ENCODE results near the gene JHY. TPM values are rescaled to one million over a fixed set of nuclear protein-coding genes. Genes with fewer than 3 reads are reported as not detected.

Gene JHY
- total and polyA plus RNA-seq, 7 donors = 0.11 to 0.97 (median 0.19) TPM

- H3K4me1 ChIP-seq = no peaks in the 10 kb centered on the region
- peaks cover 0 to 84% (median 27%) of the 10 kb centered on the region in 3 donors for H3K27me3 ChIP-seq (ENCODE audit: insufficient read depth in 3 of 3, low read length in 2 of 3)
- 1% methylated on average over 57 to 59 of the region's 59 CpGs for WGBS, 3 donors
- ATAC-seq (no peak), DNase-seq (no peak)
- H3K4me3 ChIP-seq = peak overlapping the region; percentile 69
- intact Hi-C loops (cut with DNase I) = no loop called here
- H3K9me3 ChIP-seq = no peaks in the 10 kb centered on the region
- H3K27ac ChIP-seq = no peak overlapping the region
- no peak for TF ChIP-seq CTCF (IDR thresholded peaks at IDR 0.05)
- H3K36me3 ChIP-seq (ENCODE audit: insufficient read depth in 1 of 2, low read depth in 1 of 2) = no peaks in the 10 kb centered on the region
Observed at GRCh38 chr11:122984186-122985011, 101.8 kb downstream of the JHY start.

- intact Hi-C loops (cut with DNase I) = no loop called here
- H3K27me3 ChIP-seq (ENCODE audit: insufficient read depth in 3 of 3, low read length in 2 of 3) = peaks cover 0 to 30% (median 0%) of the 10 kb centered on the region in 3 donors
- no peak overlapping the region for H3K27ac ChIP-seq
Observed at GRCh38 chr11:122995526-122995925, 113.0 kb downstream of the JHY start.

GRCh38 chr11:122998727-122999366 is 116.3 kb downstream of the JHY start:
- DNase-seq (no peak), ATAC-seq (no peak)
- intact Hi-C loops (cut with DNase I) = no loop called here
- H3K9me3 ChIP-seq = no peaks in the 10 kb centered on the region
- no peak overlapping the region for H3K27ac ChIP-seq
- H3K36me3 ChIP-seq (ENCODE audit: insufficient read depth in 1 of 2, low read depth in 1 of 2) = no peaks in the 10 kb centered on the region
- 32 to 33% (median 33%) methylated on average over 14 of the region's 14 CpGs for WGBS, 3 donors
- no peak overlapping the region for H3K4me3 ChIP-seq
- H3K4me1 ChIP-seq = no peaks in the 10 kb centered on the region
- H3K27me3 ChIP-seq (ENCODE audit: insufficient read depth in 3 of 3, low read length in 2 of 3) = peaks cover 0 to 30% (median 0%) of the 10 kb centered on the region in 3 donors
- TF ChIP-seq CTCF (IDR thresholded peaks at IDR 0.05) = no peak

More at GRCh38 chr11:122995526-122995925, 113.0 kb downstream of the JHY start:
- ATAC-seq = no peak
- Histone ChIP-seq H3K4me3 (no peak overlapping the region), H3K9me3 (no peaks in the 10 kb centered on the region), H3K4me1 (no peaks in the 10 kb centered on the region), H3K36me3 (ENCODE audit: insufficient read depth in 1 of 2, low read depth in 1 of 2) (no peaks in the 10 kb centered on the region)
- no peak for TF ChIP-seq CTCF (IDR thresholded peaks at IDR 0.05)
- 15 to 31% (median 16%) methylated on average over 3 of the region's 3 CpGs for WGBS, 3 donors
- DNase-seq = no peak

GRCh38 chr11:123000721-123001120 is 118.2 kb downstream of the JHY start:
- Histone ChIP-seq H3K9me3 (no peaks in the 10 kb centered on the region), H3K4me1 (no peaks in the 10 kb centered on the region), H3K27me3 (ENCODE audit: insufficient read depth in 3 of 3, low read length in 2 of 3) (peaks cover 0 to 19% (median 0%) of the 10 kb centered on the region in 3 donors), H3K27ac (no peak overlapping the region), H3K36me3 (ENCODE audit: insufficient read depth in 1 of 2, low read depth in 1 of 2) (no peaks in the 10 kb centered on the region), H3K4me3 (no peak overlapping the region)
- WGBS, 3 donors = 79 to 89% (median 85%) methylated on average over 5 of the region's 5 CpGs
- DNase-seq = no peak
- no peak for TF ChIP-seq CTCF (IDR thresholded peaks at IDR 0.05)
- ATAC-seq = no peak
- intact Hi-C loops (cut with DNase I) = no loop called here
